Adipose tissue (tissue), 3 donors: ENCODE results near the gene MTMR3. TPM values are rescaled to one million over a fixed set of nuclear protein-coding genes. Genes with fewer than 3 reads are reported as not detected.
"Not testable (repeated sequence)": the region's sequence is repeated elsewhere in the genome, so short reads cannot be mapped to it uniquely, and the experiment has no call there.

Experiments
- H3K27ac ChIP-seq: one replicate; pipeline ENCODE4 v1.5.1; 2013; ENCODE audit warnings: low read depth, low read length
- WGBS, 3 donors: extraction: QIAGEN DNeasy Blood & Tissue Kit; methylation state at CpG; one replicate each; pipeline ENCODE4 v1.1.7; 2013; 5-methylcytosine and 5-hydroxymethylcytosine counted together
- polyA plus RNA-seq, 3 donors: library from polyadenylated mRNA; stranded (reverse); fragments of 200-250 nt; gene quantifications; one replicate each; pipeline ENCODE4 v1.2.3, GENCODE V29; 2013
- donor health status: healthy with polysubstance abuse.
- donor health status: Bipolar disorder and iron deficiency.
- donor health status: healthy.

MTMR3 gene
- polyA plus RNA-seq, 3 donors: 9.7 to 15.7 (median 12.4) TPM

GRCh38 chr22:30054067-30054763 lies 171.2 kb downstream of the MTMR3 start:
- WGBS, 3 donors: 50 to 85% (median 83%) methylated on average over 10 of the region's 10 CpGs
- H3K27ac ChIP-seq: no peak overlapping the region

DNA sequence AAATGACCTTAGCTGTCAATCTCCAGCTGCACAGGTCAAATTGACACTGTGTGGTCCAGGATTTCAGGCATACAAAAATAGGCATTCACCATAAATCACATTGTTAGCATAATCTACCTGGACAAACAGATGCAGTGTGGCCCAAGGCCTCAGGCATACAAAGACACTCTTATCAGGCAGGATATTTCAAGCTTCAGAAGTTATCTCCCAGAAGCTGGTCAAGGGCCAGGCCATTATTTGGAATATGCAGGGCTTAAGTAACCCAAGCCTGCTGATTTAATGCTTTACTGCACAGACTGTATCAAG lies 171.7 kb downstream of the MTMR3 start:
- no peak overlapping the region for H3K27ac ChIP-seq

DNA sequence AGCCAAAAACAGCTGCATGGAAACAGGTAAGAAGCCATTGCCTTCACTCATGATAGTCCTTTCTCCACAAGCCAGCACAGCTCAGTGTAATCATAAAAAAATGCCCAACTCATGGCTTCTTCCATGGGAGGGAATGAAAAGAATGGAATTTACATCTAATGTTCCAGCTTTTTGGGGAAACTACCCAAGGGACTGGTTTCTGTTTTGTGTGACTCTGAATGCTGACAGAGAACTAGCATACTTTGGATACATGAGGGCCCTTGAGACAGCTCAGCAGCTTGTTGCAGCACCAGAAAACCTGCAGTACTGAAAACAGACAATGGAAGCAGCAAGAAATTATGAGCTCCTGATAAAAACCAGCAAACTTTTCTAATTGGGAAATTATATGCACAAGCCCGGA lies 173.0 kb downstream of the MTMR3 start:
- WGBS, 3 donors: 67 to 83% (median 73%) methylated on average over 1 of the region's 1 CpG
- no peak overlapping the region for H3K27ac ChIP-seq

DNA sequence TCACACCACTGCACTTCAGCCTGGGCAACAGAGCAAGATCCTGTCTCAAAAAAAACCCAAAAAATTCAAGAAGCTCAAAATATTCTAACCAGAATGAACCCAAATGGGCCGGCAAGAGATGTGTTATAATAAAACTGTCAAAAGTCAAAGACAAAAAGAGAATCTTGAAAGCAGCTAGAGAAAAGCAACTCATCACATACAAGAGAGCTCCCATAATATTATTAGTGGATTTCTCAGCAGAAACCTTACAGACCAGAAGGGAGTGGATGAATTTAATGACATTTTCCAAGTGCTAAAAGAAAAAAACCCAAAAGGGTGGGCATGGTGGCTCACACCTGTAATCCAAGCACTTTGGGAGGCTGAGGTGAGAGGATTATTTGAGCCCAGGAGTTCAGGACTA lies 174.4 kb downstream of the MTMR3 start:
- H3K27ac ChIP-seq: no peak overlapping the region
- WGBS, 3 donors: 94 to 97% (median 95%) methylated on average over 1 of the region's 1 CpG

GRCh38 chr22:30059346-30060020 lies 176.5 kb downstream of the MTMR3 start:
- H3K27ac ChIP-seq: not testable (repeated sequence)
- 92 to 95% (median 94%) methylated on average over 18 to 20 of the region's 22 CpGs for WGBS, 3 donors

GRCh38 chr22:30061094-30061493 lies 178.1 kb downstream of the MTMR3 start:
- WGBS, 3 donors: 94 to 98% (median 96%) methylated on average over 6 of the region's 6 CpGs
- H3K27ac ChIP-seq: not testable (repeated sequence)

- WGBS, 3 donors: 69 to 89% (median 73%) methylated on average over 3 of the region's 3 CpGs
- H3K27ac ChIP-seq: no peak overlapping the region
Measured at GRCh38 chr22:30062259-30062658, 179.3 kb downstream of the MTMR3 start.

DNA sequence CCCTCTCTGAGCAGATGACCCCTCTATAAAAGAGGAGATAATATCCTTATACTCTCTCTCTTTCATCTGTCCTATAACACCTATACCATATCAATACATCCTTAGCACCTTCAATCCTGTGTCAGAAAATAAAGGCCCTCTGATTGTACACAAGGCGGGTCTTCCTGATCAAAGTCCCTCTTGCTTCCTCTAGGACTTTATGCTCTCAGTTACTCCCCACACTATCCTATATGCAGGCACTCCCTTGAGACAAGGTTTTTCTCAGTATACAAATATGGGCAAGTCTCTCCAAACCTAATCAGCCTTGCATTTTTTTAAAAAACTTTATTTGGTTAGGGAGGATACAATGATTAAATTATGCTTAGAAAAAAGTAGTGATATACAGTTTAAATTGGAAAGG lies 180.0 kb downstream of the MTMR3 start:
- H3K27ac ChIP-seq: no peak overlapping the region
- 85 to 97% (median 93%) methylated on average over 1 of the region's 1 CpG for WGBS, 3 donors

- no peak overlapping the region for H3K27ac ChIP-seq
Measured at GRCh38 chr22:30064172-30064571, 181.2 kb downstream of the MTMR3 start.

DNA sequence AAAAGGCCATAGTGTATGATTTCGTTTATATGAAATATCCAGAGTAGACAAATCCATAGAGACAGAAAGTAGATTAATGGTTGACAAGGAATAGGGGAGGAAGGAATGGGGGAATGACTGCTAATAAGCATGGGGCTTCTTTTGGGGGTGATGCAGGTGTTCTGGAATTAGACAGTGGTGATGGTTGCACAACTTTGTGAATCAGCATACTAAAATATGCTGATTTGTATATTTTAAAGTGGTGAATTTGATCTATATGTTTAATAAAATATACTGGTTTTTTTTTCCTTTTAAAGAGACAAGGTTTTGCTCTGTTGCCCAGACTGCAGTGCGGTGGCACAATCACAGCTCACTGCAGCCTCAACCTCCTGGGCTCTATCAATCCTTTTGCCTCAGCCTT lies 190.8 kb downstream of the MTMR3 start:
- 68 to 81% (median 74%) methylated on average over 2 of the region's 2 CpGs for WGBS, 3 donors
- no peak overlapping the region for H3K27ac ChIP-seq

GRCh38 chr22:30074147-30074546 lies 191.2 kb downstream of the MTMR3 start:
- H3K27ac ChIP-seq: no peak overlapping the region
- 66 to 78% (median 67%) methylated on average over 3 of the region's 3 CpGs for WGBS, 3 donors

GRCh38 chr22:30074994-30075393 lies 192.0 kb downstream of the MTMR3 start:
- no peak overlapping the region for H3K27ac ChIP-seq
- WGBS, 3 donors: 90 to 93% (median 93%) methylated on average over 3 of the region's 3 CpGs

DNA sequence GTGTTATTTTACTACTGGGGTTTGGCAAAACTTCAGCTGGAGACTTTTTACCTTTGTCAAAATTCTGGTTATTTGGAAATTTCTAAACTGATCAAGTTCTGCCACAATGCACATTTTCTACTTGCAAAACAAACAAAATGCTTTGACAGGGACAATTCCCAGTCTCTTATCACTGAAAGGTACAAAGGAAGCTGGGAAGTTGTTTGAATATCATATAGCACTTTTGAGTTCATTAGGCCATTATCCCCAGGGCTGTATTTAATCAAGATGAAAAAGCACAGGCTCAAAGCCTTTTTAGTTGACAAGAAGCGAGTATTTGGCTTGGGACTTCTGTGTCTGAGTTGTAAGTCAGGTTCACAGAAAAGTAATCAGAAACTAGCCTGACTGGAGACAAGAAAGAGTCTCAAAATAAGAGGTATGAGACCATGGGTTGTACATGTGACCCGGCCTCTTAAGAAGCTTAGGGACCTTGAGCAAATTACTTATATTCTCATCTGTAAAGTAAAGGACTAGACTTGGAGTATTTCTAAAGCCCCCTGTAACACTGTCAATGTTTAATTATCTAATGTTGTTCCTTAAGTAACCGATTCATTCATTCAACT lies 194.4 kb downstream of the MTMR3 start:
- WGBS, 3 donors: 67 to 85% (median 82%) methylated on average over 3 of the region's 3 CpGs
- no peak overlapping the region for H3K27ac ChIP-seq

DNA sequence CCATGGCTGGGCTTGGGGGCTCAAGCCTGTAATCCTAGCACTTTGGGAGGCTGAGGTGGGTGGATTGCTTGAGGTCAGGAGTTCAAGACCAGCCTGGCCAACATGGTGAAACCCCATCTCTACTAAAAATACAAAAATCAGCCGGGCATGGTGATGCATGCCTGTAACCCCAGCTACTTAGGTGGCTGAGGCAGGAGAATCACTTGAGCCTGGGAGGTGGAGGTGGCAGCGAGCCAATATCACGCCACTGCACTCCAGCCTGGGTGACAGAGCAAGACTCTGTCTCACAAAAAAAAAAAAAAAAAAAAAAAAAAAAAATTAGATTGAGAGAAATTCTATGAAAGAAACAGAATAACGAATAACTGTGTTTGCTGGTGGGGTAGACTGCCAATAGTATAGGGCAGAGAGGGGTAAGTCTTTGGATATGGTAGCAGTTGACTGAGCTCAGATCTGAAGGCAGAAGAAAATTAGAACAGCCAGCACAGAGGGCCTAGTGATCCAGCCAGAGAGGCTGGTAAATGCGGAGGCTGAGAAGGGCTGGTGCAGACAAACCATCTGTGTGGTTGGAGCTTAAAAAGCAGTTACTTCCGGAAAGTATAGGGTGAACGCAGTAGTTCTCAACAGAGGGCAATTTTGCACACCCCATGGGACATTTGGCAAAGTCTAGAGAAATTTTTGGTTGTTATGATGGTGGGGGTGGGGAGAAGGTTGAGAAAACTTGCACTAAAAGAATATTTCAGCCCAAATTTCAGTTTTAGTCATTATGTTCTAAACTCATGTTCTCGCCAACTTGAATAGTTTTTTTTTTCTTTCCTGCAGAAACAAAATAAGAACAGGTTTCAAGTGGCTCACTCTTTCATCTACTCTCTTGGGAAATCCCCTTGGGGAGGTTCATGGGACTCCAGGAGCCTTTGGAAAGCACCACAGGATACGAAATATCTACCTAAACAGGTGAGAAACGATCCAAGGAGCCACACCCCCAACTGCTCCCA lies 195.6 kb downstream of the MTMR3 start:
- 77 to 87% (median 82%) methylated on average over 10 of the region's 10 CpGs for WGBS, 3 donors
- no peak overlapping the region for H3K27ac ChIP-seq

DNA sequence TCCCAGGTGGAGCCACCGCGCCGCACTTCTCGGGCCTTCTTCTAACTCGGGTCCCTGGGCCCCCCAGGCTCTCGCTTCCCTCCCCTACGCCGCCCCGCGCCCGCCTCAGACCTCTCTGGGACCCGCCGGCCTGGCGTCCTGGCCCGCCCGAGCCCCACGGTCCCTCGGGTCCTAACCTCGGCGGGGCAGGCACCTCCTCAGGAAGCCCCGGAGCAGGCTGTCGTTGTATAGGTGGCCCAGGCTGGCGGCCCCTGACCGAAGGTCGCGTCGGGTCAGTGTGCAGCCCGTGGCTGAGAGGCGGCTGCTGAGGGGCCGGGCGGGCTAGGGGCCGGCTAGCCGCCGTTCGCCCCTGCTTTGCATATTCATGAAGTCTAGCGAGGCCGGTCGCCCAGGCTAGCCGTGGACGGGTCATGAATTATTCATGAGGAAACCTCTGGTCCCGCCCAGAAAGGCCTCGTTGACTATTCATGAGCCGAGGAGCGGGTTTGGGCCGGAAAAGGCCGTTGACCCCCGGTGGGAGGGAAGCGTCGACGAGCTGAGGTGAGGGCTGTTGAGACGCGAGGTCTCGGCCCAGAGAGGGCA lies 197.1 kb downstream of the MTMR3 start, which contains the start of gene HORMAD2:
TSS of gene HORMAD2 (plus strand) at position 513 of the 582 bp plus-strand sequence. CDS start 13,489 bp downstream, outside the sequence.
- no peak within 1 kb of the TSS for H3K27ac ChIP-seq
- 26 to 33% (median 31%) methylated on average over 52 to 53 of the region's 53 CpGs for whole genome bisulfite sequencing, 3 donors
